ENCODE data around the gene APOF. TPM values are rescaled to one million over a fixed set of nuclear protein-coding genes. Genes with fewer than 3 reads are reported as not detected.
A peak's percentile ranks its signal among the peaks of the same experiment; 100 is the strongest.

The APOF gene
- total and polyA plus RNA-seq, 2 of the 8 experiments (the other 6 are each of a cell fraction or from before 2014, with no cell fraction given) = not detected

DNA sequence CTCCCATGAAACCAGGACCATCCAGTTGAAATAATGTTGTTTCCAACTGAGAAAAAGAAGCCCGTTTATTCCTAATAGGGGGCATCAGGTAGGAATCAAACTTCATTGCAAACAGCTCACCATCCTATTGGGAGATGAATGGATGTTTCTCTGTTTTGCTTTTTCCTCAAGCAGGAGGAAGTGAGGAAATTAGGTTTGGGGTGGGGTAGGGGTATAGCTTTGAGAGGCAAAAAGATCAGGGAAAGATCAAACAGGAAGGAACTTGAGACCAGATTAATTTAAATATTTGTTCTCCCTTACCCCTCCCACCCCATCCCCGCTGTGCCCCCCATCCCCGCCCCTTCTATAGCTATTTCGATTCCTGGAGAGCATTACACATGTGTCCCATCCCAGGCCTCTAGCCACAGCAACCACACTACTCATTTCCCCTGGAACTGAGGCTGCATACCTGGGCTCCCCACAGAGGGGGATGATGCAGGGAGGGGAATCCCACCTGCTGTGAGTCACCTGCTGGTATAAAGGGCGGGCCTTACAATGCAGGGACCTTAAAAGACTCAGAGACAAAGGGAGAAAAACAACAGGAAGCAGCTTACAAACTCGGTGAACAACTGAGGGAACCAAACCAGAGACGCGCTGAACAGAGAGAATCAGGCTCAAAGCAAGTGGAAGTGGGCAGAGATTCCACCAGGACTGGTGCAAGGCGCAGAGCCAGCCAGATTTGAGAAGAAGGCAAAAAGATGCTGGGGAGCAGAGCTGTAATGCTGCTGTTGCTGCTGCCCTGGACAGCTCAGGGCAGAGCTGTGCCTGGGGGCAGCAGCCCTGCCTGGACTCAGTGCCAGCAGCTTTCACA, 24.1 kb downstream of the APOF start, which contains the start of gene IL23A (continued):
- TF ChIP-seq HDAC2 (IDR thresholded peaks at IDR 0.05; ENCODE audit: borderline replicate concordance in 1 of 2, low read depth in 2 of 2, low read length in 2 of 2) = peak; percentile 21 to 38; a peak in 1 of 4 replicates
